Non-pigmented ciliary epithelial cell (primary cell): ENCODE results near the gene CEP131.
"Not testable (repeated sequence)": the region's sequence is repeated elsewhere in the genome, so short reads cannot be mapped to it uniquely, and the experiment has no call there.

Experiments
- DNase-seq: peaks from one replicate; pipeline ENCODE4 v3.0.0-alpha.2; 2010; ENCODE audit warnings: low read depth

Gene CEP131

DNA sequence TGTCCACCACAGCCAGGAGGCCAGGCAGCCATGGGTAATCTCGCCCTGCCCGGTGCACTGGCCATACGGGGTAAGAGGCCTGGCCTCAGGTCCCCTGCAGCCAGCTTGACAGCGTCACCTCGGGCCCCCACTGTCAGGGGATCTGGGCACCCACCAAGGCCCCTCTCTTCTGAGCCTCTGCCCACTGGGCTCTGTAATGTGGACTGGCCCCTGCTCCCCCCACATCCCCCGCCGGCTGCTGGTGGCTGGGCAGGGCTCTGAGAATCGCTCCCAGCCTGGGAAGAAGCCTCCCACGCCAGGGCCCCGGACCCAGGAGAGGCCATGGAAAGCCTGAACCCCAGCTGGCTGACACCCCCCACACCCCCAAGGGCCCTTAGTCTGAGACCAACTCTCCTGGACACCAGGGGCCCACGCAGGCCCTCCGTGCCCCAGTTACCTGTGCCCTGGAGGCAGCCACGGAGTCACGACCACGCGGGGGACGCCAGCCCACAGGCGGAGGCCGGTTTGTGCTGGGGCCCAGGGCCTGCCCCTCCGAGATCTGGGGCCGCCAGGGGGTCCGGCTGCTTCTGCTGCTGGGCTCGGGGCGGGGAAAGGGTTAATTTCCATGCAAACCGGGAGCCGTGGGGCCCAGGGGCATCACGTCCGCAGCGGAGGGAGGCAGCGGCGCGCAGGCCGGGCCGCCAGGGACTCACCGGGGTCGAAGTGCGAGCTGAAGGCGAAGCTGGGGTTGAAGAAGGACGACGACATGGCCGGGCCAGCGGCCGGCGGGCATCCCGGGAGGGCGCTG lies 57.3 kb downstream of the CEP131 start, which contains the start of gene PVALEF:
Gene PVALEF (plus strand): TSS at position 262 of the 787 bp plus-strand sequence. CDS start 15,720 bp downstream, outside the sequence.
- DNase-seq = no peak

DNA sequence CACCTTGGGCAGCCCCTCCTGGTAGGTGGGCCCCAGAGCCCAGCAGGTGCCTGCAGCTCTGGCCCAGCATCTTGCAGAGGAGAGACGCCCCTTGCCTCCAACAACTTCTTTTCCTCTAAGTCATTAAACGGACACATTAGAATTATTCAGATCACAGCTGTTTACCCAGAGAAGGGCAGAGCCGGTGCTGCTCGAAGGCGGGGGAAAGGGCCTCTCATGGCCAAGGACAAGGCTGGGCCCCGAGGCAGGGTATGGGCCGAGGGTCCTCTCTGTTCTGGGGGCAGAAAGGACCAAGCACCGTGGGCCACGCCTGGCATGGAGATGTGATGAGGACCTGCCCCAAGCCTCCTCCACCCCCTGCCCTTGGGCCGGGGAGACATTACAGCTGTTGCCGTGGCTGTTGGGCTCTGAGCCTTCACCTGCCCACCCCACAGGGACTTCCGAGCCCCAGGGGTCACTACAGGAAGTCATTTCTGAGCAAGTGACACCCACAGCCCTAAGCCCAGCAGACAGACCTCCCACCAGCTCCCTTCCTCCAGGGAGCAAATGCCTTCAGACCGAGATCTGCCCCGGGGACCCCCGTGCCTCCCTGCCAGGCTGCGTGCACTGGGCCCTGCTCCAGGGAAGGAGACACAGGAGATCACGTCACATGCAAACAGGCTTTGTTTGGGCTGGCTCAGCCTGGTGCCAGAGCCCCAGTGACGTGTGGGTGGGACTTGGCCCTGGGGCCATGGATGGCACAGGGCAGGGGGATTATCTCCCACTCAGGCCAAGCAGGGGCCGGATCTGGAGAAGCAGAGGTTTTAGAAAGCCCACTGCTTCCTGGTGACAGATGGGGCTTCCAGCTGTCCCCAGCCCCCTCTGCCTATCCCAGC lies 58.2 kb downstream of the CEP131 start:
- DNase-seq = no peak

DNA sequence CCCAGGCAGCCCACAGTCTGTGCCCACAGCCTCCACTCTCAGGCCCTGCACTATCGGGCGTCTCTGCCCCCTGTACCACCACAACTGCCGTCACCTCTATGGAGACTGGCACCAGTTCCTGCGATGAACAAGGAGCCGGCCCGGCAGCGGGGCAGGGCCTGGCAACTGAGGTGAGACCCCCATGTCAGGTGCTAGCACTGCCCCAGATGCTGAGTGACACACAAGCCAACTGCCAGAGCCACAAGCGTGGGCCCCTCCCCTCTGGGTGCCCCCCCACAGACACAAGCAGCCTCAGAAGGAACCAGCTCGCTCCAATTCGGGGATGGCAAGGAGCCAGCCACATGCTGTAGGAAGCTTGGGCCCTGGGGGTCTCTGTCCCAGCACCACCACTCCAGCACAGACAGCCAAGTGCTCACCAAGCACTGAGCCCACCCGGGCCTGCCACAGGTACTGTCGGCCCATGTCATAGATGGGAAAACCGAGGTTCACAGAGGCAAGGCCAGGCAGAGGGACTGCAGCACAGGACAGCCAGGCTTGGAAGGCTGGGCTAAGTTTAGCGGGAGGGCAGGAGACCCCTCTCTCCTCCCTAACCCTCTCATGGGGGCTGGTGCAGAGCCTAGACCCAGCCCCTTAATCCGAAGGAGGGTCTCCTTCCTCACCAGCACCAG lies 58.9 kb downstream of the CEP131 start:
- DNase-seq = no peak

DNA sequence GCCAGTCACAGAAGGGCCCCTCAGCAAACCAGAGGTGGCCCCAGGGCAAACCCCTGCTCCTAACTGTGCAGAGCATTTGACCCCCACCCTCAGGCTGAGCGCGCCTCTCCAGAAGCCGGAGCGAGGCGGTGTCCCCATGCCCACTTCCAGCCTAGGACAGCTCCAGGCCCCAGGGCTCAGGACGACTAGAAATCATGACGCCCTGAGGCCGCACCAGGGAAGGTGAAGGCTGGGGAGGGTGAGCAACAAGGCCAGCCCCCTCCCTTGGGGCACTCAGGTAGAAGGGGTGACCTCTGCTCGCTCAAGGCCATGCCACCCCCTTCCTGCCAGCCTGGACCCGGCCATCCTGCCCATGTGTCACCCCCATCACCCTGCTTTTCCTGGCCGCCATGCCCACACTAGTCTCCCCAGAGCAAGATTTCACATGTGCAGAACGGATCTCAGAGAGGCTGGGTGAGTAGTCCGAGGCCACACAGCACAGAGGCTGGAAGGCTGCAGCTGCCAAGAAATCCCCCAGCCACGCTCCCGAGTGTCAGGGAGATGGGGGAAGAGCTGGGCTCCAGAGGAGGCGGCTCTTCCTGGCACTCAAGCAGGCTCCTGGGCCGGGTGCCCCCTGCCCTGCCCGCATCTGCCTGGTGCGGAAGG lies 59.6 kb downstream of the CEP131 start:
- DNase-seq = no peak

DNA sequence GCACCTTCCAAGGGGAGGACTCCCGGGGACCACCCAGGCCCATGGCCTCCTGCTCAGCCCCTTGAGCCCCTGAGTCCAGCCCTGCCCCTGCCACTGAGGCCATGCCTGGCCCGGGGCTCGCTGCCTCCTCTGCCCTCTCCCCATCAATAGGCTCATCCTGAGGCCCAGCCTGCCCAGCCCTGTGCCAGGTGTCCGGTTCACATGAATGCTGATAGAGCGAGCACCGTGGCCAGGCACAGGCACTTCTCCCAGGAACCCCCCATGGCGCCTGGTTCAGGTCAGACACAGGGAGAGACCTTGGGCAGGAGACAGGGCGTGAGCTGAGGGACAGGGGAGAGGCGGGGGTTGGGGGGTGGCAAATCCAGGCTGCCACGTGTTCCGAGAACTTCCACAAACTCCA lies 60.3 kb downstream of the CEP131 start:
- DNase-seq = no peak

DNA sequence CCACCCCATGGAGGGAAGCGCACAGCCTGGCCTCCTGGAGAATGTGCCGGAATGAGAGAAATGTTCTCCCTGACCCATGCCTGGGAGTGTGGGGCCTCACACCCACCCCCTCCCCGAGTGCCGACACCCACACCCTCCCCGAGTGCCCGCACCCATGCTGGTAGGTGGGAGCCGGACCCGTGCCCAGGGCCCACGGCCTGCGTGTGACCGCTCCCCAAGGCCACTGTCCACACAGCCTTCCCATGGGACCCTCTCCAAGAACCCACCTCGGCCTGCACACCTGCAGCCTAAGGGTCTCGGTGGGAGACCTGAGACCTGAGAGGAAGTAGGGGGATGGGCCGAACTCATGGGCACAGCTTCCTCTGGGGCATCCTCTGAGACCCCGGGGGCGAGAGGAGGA lies 60.8 kb downstream of the CEP131 start:
- DNase-seq = no peak

DNA sequence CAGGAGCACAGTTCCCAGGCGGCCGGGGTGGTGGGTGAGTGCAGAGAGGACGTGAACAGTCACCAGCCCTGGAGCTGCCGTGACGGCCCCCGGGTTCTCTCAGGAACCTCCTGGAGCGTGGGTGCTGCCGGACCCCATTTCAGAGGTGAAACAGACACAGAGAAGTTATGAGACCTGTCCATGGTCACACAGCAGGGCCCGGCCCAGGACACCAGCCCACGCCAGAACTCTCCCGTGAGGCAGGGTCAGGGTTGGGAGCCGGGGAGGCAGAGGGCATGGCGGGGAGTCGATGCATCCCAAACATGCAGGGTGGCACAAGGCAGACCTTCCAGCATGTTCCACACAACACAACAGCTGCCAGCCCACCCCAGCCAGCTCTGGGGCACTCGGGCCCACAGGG lies 61.2 kb downstream of the CEP131 start:
- no peak for DNase-seq

DNA sequence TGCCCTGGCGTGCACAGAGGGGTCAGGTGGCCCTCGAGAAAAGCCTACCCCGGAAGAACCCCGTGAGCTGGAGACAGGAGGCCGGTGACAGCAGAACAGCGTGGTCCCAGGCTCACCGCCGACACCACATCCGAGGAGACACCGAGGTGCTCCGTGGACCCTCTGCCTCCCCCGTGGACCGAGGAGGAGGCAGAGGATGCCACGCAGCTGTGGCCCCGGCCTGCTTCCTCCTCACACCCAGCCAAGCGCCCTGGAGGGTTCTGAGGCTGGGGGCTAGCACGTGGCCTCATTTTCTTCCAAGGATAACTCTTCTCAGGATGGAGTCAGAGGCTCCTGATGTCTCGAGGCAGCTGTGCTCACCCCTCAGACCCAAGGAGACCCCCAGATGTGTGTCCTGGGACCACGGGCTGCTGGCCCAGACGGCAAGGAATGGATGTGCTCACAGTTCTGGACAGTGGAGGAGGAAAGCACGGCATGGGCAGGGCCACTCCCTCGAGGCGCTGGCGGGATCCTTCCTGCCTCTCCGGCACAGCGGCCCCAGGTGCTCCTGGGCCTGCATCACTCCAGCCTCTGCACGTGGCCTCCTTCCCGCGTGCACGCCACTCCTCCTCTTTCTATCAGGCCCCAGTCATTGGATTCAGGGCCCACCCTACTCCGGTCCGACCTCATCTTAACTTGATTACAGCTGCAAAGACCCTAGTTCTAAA lies 61.9 kb downstream of the CEP131 start:
- DNase-seq = no peak

DNA sequence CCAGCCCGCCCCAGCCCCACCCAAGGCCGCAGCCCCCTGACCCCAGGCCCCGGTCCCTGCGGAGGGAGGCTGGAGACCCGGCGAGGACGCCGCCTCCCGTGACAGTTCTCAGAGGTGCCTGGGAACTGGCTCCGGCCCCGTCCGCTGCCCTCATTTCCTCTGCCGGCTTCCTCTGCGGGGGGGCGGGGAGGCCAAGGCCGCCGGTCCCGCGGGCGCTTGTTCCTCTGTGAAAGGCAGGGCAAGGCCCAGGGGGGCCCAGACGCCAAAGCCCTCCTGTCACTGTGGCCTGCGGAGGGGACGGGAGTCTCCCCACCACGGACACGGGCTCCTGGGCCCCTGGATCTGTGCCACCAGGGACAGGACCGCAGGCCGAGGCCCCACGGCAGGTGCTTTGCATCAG lies 62.5 kb downstream of the CEP131 start:
- DNase-seq = no peak

DNA sequence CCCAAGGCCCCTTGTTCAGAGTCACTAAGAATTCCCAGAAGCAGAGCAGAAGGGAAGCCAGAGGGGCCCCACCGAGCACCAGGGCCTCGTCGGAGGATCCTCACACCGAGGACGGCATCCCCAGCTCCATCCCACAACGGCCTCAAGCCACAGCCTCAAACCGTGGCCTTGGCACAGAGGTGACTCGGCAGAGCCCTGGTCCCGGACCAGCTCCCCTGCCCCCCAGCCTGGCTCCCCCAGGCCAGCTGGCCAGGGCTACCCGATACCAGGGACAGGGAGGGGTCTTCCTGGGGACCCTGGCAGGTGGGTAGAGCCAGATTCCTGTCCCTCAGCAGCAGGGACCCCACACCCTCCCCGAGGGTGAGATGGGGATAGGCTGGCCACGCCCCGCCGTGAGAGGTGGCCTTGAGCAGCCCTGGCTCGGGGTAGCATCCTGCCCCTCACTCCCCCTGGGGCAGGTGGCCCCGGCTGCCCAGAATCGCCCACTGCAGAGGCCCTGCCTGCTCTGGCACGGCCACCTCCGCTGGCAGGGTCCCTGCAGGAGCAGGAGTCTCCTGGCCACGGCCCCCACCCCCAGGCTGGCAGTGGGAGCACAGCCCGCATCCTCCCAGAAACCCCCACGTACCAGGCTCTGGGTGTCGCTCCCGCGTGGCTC lies 63.0 kb downstream of the CEP131 start:
- DNase-seq = no peak

DNA sequence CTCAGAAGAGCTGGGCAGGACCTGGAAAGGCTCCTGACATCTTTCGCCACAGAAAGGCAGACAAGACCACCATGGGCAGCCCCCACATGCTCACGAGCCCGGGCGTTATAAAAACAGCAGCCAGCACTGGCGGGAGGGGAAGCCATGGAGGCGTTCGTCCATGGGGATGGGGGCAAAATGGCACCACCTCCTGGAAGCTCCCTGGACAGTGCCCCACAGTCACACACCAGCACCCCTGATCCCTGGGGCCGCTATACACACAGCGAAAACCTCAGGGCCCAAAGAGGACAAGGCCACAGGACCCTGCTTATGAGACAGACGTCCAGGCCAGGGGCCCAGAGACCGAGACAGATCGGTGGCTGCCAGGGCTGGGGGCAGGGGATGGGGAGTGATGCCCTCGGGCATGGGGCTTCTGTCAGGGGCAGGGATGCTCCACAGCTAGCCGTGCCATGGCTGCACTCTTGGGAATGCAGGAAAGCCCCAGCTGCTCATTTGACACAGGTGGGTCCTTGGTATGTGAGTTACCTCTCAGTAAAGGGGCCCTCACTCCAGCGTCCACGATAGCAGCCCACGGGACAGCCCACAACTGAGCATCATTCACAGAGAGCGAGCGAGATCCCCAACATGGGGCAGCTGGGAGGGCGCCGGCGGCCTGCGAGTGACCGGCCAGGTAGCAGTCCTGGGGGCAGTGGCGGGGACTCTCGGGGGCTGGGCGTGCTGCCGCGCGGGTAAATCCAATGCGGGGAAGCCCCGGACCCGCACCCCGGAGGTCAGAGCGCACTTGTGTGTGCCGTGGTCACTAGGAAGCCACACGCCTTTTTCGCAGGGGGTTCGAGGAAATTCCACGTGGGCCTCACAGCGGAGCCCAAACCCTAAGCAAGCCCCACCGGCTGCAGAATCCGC lies 63.8 kb downstream of the CEP131 start:
- no peak for DNase-seq

DNA sequence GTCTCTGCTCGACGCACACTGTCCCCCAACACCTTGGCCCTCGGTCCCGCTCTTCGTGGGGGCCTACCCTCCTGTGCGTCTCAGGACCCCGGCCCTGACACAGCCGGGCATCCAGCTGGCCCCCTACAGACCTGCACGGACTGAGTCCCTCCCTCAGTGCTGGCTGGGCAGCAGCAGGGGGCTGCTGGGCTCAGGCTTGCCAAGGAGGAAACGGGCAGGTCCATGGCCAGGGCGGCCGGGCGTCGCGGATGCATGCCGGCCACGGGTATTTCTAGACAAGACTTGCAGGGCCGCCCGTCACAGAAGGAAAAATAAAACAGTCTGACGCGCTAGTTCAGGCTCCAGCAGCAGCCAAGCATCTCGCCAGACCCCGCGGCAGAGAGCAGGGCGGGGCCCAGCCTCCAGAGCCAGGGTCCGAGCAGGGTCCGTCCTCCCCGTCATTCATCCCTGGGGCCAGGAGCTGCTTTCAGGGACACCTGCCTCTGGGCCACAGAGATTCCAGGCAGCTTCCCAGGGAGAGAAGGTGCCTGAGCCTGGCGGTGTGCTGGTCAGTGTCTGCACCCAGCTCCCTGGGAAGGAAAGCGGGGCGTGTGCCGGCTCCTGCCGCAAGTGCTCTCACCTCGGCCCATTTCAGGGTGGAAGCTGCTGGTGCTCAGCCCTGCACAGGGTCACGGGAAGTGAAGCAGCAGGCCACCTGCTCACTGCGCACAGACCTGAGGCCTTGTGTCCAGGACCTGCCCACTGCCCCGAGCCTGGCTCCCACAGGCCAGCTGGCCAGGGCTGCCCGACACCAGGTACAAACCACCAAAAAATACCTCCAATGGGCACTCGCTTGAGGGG lies 64.7 kb downstream of the CEP131 start:
- DNase-seq = no peak

DNA sequence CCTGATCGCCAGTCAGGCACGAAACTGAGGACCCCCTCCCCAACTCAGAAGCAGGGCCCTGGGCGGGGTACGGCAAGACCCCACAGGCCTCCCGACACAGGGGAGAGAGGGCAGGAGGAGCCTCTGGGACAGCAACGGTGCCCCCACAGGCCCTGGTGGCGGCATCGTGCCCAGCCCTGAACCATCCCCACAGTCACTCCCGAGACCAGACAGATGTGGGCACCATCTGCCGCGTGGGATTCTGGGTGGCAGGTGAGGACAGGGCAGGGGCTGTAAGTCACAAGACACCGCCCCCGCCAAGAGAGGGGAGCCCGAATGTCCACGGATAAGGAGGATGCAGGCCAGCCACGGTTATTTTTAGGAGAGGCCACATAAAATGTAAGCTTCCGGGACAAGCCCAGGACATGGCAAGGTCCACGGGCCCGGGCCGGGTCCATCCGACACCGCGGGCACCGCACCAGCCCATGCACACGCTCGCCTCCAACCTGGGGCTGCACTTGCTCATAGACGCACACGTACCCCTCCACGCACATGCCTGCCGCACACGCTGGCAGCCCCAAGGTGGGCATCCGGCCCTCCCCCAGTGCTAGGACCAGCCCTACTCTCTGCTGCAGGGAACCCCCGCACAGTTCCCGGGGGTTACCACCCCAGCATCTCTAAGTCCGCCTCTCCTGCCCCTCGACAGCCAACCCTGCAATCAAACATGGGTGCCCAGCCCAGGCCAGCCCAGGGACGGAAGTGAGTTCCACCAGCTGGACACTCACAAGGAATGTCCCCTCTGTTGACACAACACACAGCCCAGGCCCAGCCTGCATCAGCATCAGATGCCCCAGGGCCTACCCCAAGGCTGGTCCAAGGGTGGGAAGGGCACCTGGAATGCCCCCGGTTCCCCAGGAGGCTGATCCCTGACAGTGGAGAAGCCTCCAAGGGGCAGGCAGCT lies 65.6 kb downstream of the CEP131 start:
- DNase-seq = no peak

DNA sequence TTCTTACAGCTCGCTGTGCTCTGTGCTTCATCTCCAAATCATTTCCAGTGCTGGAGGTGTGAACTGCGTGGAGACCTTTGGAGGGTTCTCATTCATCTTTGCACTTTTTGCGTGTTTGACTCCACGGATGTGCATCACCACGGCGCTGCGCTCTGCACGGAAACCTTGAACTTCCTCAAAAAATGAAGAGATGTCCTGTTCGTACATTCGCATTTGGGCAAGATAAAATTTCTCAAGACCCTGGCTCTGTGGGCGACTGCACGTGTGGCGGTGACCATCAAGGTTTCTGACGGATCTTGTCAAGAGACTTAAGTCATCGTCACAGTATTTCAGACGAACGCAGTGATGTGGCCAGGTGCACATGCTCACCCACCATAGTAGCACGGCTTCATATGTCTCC lies 67.8 kb downstream of the CEP131 start:
- no peak for DNase-seq

DNA sequence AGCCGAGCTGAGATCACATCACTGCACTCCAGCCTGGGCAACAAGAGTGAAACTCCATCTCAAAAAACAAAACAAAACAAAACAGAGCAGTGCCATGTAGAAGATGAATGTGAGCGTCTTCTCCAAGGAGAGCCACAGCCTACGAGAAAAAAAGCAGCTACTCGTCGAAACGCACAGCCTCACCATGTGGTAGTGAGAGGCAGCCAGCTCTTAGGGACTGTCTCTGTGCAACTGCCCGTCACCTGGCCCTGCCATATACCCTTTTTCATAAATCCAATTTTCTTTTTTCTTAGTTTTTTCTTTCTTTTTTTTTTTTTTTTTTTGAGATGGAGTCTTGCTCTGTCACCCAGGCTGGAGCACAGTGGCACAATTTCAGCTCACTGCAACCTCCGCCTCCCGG lies 68.7 kb downstream of the CEP131 start:
- DNase-seq = not testable (repeated sequence)

DNA sequence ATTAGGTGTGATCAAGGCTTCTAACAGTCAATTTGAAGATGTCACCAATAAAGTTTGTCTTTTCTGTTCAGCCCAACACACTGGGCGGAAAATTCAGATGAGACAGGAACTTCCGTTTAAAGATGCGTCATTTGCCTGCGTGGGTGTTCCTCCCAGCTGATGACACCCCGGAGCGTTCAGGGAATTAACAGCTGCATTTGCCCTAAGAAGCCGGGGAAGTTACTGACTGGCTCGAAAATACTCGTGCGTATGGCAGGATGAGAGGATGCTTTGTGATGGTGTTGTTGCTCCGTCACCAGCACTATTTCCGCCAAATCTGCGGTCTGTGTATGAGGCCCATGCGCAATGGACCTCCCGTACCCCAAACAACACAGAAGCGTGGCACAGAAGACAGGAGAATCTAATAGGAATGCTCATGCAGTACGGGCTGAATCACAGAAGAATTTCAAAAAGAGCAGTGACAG lies 69.4 kb downstream of the CEP131 start:
- no peak for DNase-seq

DNA sequence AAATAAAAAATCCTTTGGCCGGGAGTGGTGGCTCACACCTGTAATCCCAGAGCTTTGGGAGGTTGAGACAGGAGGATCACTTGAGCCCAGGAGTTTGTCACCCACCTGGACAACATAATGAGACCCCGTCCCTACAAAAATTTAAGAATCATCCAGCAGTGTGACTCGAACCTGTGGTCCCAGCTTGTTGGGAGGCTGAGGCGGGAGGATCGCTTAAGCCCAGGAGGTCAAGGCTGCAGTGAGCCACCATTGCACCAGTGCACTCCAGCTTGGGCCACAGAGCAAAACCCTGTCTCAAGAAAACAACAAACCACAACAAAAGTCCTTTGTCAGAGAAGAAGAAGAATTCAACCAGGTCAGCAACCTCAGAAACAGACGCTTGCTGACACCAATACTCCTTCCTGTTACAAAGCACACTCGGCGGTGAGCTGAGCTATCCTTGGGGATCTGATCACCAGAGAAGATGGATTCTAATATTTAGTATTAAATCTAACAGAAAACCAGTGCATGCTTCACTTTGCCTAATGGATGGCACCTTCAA lies 70.4 kb downstream of the CEP131 start:
- DNase-seq = no peak
